ENCODE results near the gene AKAP13. TPM values are rescaled to one million over a fixed set of nuclear protein-coding genes. Genes with fewer than 3 reads are reported as not detected.

Gene AKAP13
- polyA plus RNA-seq, 1 of the 3 experiments (the other 2 are of a cell fraction) = 8.4 TPM

DNA sequence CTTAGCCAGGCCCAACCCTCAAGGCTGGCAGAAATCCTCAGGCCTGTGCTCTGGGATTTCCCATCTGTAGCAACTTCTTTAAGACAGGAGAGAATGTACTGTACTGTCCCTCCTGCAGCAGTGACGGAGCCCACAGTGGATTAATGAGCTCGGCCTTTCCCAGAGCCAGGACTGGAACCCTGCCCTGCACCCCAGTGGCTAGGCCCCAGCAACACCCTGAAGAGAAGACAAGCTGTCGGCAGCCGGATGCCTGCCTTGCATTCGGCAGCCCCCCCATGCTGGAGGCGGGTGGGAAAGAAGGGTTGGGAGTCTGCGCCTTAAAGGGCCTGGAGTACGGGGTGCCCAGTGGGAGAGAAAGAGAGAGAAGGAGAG lies 382.3 kb downstream of the AKAP13 start:
- TF ChIP-seq NRF1 (IDR thresholded peaks at IDR 0.05; ENCODE audit: low read depth, low read length) = no peak
- TF ChIP-seq MXI1 (IDR thresholded peaks at IDR 0.05; ENCODE audit: low read depth, low read length) = no peak
- no peak for TF ChIP-seq CHD2 (IDR thresholded peaks at IDR 0.05; ENCODE audit: low read length, partially characterized antibody)
- TF ChIP-seq RFX5 (IDR thresholded peaks at IDR 0.05; ENCODE audit: low read length) = no peak
- TF ChIP-seq POLR2AphosphoS5 (IDR thresholded peaks at IDR 0.05; ENCODE audit: low read depth, low read length) = no peak
- TF ChIP-seq, protein P1, sequence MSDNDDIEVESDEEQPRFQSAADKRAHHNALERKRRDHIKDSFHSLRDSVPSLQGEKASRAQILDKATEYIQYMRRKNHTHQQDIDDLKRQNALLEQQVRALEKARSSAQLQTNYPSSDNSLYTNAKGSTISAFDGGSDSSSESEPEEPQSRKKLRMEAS (IDR thresholded peaks at IDR 0.05; ENCODE audit: low read depth) = no peak
- no peak for TF ChIP-seq SIN3A (IDR thresholded peaks at IDR 0.05; ENCODE audit: borderline replicate concordance, low read depth, low read length)
- no peak for TF ChIP-seq EZH2phosphoT487 (IDR thresholded peaks at IDR 0.05; ENCODE audit: borderline replicate concordance, low read depth)
- TF ChIP-seq FOXJ3 (CRISPR knock-in tag; IDR thresholded peaks at IDR 0.05) = no peak
- TF ChIP-seq FOSL2 (IDR thresholded peaks at IDR 0.05; ENCODE audit: borderline replicate concordance, low read depth) = no peak
- TF ChIP-seq, protein P2, sequence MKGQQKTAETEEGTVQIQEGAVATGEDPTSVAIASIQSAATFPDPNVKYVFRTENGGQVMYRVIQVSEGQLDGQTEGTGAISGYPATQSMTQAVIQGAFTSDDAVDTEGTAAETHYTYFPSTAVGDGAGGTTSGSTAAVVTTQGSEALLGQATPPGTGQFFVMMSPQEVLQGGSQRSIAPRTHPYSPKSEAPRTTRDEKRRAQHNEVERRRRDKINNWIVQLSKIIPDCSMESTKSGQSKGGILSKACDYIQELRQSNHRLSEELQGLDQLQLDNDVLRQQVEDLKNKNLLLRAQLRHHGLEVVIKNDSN (IDR thresholded peaks at IDR 0.05; ENCODE audit: borderline replicate concordance, low read depth) = no peak
- no peak for TF ChIP-seq MEF2A (IDR thresholded peaks at IDR 0.05; ENCODE audit: borderline replicate concordance, low read depth)
- TF ChIP-seq, protein P3, sequence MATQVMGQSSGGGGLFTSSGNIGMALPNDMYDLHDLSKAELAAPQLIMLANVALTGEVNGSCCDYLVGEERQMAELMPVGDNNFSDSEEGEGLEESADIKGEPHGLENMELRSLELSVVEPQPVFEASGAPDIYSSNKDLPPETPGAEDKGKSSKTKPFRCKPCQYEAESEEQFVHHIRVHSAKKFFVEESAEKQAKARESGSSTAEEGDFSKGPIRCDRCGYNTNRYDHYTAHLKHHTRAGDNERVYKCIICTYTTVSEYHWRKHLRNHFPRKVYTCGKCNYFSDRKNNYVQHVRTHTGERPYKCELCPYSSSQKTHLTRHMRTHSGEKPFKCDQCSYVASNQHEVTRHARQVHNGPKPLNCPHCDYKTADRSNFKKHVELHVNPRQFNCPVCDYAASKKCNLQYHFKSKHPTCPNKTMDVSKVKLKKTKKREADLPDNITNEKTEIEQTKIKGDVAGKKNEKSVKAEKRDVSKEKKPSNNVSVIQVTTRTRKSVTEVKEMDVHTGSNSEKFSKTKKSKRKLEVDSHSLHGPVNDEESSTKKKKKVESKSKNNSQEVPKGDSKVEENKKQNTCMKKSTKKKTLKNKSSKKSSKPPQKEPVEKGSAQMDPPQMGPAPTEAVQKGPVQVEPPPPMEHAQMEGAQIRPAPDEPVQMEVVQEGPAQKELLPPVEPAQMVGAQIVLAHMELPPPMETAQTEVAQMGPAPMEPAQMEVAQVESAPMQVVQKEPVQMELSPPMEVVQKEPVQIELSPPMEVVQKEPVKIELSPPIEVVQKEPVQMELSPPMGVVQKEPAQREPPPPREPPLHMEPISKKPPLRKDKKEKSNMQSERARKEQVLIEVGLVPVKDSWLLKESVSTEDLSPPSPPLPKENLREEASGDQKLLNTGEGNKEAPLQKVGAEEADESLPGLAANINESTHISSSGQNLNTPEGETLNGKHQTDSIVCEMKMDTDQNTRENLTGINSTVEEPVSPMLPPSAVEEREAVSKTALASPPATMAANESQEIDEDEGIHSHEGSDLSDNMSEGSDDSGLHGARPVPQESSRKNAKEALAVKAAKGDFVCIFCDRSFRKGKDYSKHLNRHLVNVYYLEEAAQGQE (IDR thresholded peaks at IDR 0.05; ENCODE audit: low read depth, low read length) = no peak
- TF ChIP-seq, protein P4, sequence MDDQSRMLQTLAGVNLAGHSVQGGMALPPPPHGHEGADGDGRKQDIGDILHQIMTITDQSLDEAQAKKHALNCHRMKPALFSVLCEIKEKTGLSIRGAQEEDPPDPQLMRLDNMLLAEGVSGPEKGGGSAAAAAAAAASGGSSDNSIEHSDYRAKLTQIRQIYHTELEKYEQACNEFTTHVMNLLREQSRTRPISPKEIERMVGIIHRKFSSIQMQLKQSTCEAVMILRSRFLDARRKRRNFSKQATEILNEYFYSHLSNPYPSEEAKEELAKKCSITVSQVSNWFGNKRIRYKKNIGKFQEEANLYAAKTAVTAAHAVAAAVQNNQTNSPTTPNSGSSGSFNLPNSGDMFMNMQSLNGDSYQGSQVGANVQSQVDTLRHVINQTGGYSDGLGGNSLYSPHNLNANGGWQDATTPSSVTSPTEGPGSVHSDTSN (IDR thresholded peaks at IDR 0.05) = no peak
- TF ChIP-seq TAF1 (IDR thresholded peaks at IDR 0.05; ENCODE audit: borderline replicate concordance, low read depth, low read length) = no peak
- no peak for TF ChIP-seq SMC3 (IDR thresholded peaks at IDR 0.05; ENCODE audit: low read depth, low read length)
- TF ChIP-seq FOXM1 (IDR thresholded peaks at IDR 0.05; ENCODE audit: low read depth) = no peak
- TF ChIP-seq RAD21 (IDR thresholded peaks at IDR 0.05; ENCODE audit: low read length) = no peak
- TF ChIP-seq, protein P5, sequence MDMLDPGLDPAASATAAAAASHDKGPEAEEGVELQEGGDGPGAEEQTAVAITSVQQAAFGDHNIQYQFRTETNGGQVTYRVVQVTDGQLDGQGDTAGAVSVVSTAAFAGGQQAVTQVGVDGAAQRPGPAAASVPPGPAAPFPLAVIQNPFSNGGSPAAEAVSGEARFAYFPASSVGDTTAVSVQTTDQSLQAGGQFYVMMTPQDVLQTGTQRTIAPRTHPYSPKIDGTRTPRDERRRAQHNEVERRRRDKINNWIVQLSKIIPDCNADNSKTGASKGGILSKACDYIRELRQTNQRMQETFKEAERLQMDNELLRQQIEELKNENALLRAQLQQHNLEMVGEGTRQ (IDR thresholded peaks at IDR 0.05; ENCODE audit: borderline replicate concordance, low read depth, low read length) = no peak
- TF ChIP-seq TEAD4 (IDR thresholded peaks at IDR 0.05; ENCODE audit: borderline replicate concordance, insufficient read depth) = no peak
- H3K27ac ChIP-seq (ENCODE audit: low read depth in 2 of 2, low read length in 1 of 2) = no peak overlapping the region; a peak in 1 of 4 replicates
- H3K27me3 ChIP-seq (ENCODE audit: insufficient read depth) = no peaks in the 10 kb centered on the region
- H3F3A ChIP-seq (replicated peaks; ENCODE audit: insufficient read depth) = no peaks in the 10 kb centered on the region
- peaks cover 0 to 10% of the 10 kb centered on the region in 2 experiments for H3K36me3 ChIP-seq (replicated peaks in 1 of 2; ENCODE audit: control insufficient read depth in 1 of 2, insufficient read depth in 2 of 2, low read length in 1 of 2)
- no peak overlapping the region for H3K4me2 ChIP-seq
- no peaks in the 10 kb centered on the region for H3K9me2 ChIP-seq
- H4K20me1 ChIP-seq (ENCODE audit: insufficient read depth) = 0 out of 2 replicates have a peak, but pooled peaks cover 3% of the 10 kb centered on the region
- H2AFZ ChIP-seq (ENCODE audit: low read depth) = no peak overlapping the region
- H3K79me2 ChIP-seq (ENCODE audit: insufficient read depth) = no peaks in the 10 kb centered on the region
- ChIA-PET POLR2A (no interaction called here), CTCF (interaction anchor here (0.6 to 1.7 kb wide), 5 partner anchors 11 to 76 kb away, joined by 3 to 6 read pairs (median 3); no protein-coding TSS in a partner anchor)
- no peak overlapping the region for H3K9ac ChIP-seq
- peaks cover 5 to 58% of the 10 kb centered on the region in 2 experiments; a peak in 2 of 4 replicates for H3K4me1 ChIP-seq (ENCODE audit: control insufficient read depth in 1 of 2, insufficient read depth in 2 of 2, low read depth in 1 of 2, low read length in 1 of 2)
- no peaks in the 10 kb centered on the region for H3K9me3 ChIP-seq
- 93% methylated on average over 7 of the region's 8 CpGs for WGBS (ENCODE audit: low lambda C conversion rate)
- no peak for DNase-seq
- H3K4me3 ChIP-seq (ENCODE audit: low read depth in 2 of 2, low read length in 1 of 2) = no peak overlapping the region

Measured in SK-N-SH (cell line).